ENCODE data around the gene PRKAG2.
A peak's percentile ranks its signal among the peaks of the same experiment; 100 is the strongest.

The PRKAG2 gene

GRCh38 chr7:151719897-151720242 lies 157.0 kb downstream of the PRKAG2 start:
- DNase-seq, result no peak

- no peak for DNase-seq
Observed at GRCh38 chr7:151719031-151719896, 157.7 kb downstream of the PRKAG2 start.

GRCh38 chr7:151717918-151718317 lies 159.0 kb downstream of the PRKAG2 start:
- DNase-seq, result no peak

GRCh38 chr7:151717415-151717814 lies 159.5 kb downstream of the PRKAG2 start:
- no peak for DNase-seq

GRCh38 chr7:151716323-151716722 lies 160.6 kb downstream of the PRKAG2 start:
- DNase-seq, result no peak

GRCh38 chr7:151715666-151716315 lies 161.1 kb downstream of the PRKAG2 start:
- DNase-seq, result no peak

GRCh38 chr7:151714201-151714600 lies 162.7 kb downstream of the PRKAG2 start:
- DNase-seq, result no peak

GRCh38 chr7:151712810-151713125 lies 164.1 kb downstream of the PRKAG2 start:
- DNase-seq, result no peak

GRCh38 chr7:151711906-151712809 lies 164.8 kb downstream of the PRKAG2 start:
- DNase-seq, result peak; percentile 28

GRCh38 chr7:151711435-151711872 lies 165.5 kb downstream of the PRKAG2 start:
- DNase-seq, result no peak

- no peak for DNase-seq
Observed at GRCh38 chr7:151710646-151711434, 166.1 kb downstream of the PRKAG2 start.

GRCh38 chr7:151710121-151710640 lies 166.7 kb downstream of the PRKAG2 start:
- DNase-seq, result no peak

- no peak for DNase-seq
Observed at GRCh38 chr7:151709141-151710038, 167.5 kb downstream of the PRKAG2 start.

- DNase-seq, result no peak
Observed at GRCh38 chr7:151708610-151709009, 168.3 kb downstream of the PRKAG2 start.

GRCh38 chr7:151707757-151708156 lies 169.2 kb downstream of the PRKAG2 start:
- DNase-seq, result no peak

GRCh38 chr7:151707105-151707469 lies 169.8 kb downstream of the PRKAG2 start:
- no peak for DNase-seq

GRCh38 chr7:151706277-151707104 lies 170.4 kb downstream of the PRKAG2 start:
- DNase-seq, result no peak

- peak; percentile 30 for DNase-seq
Observed at GRCh38 chr7:151705636-151706276, 171.2 kb downstream of the PRKAG2 start.

GRCh38 chr7:151704960-151705635 lies 171.8 kb downstream of the PRKAG2 start:
- no peak for DNase-seq
